SU-DHL-6 (cell line): Measurements from ENCODE around the gene PFDN1.

Experiments used
- CTCF ChIP-seq: fragments of 200-600 bp; sonication (generic); IDR thresholded peaks from one replicate; pipeline ENCODE4 v1.5.1; 2017; ENCODE audit warnings: antibody characterized with exemption, mild to moderate bottlenecking, low read length, moderate library complexity; ENCODE audit not compliant: insufficient read depth, poor library complexity, severe bottlenecking
- EZH2phosphoT487 ChIP-seq: fragments of 200-600 bp; sonication (generic), shearing (Covaris generic); conservative IDR thresholded peaks from 2 replicates; pipeline ENCODE4 v1.6.1; 2018; ENCODE audit warnings: mild to moderate bottlenecking, antibody characterized with exemption, low read length, moderate library complexity, mixed read lengths

- no peak for TF ChIP-seq CTCF
- TF ChIP-seq EZH2phosphoT487: no peak
These were observed 86.3 kb downstream of the PFDN1 start for GRCh38 chr5:140216478-140217074.
